Nephron (organoid): ENCODE data around the gene SHKBP1.

Experiments used
- H3K27ac Mint-ChIP-seq, 3 experiments: 2 replicates each; pipeline ENCODE4 v1.8.0; 2020; ENCODE audit warnings: mixed read lengths in 3 of 3, mild to moderate bottlenecking in 2 of 3, moderate library complexity in 1 of 3
- H3K27me3 Mint-ChIP-seq: 2 replicates; pipeline ENCODE4 v1.8.0; 2021; ENCODE audit warnings: low read depth, mild to moderate bottlenecking, moderate library complexity, mixed read lengths
- H3K36me3 Mint-ChIP-seq: 2 replicates; pipeline ENCODE4 v1.8.0; 2020; ENCODE audit warnings: low read depth, mixed read lengths
- H3K4me1 Mint-ChIP-seq: 2 replicates; pipeline ENCODE4 v1.8.0; 2020; ENCODE audit warnings: mixed read lengths
- H3K4me3 Mint-ChIP-seq, 3 experiments: 2 replicates each; pipeline ENCODE4 v1.8.0; 2020; ENCODE audit warnings: mild to moderate bottlenecking in 3 of 3, mixed read lengths in 3 of 3, moderate library complexity in 2 of 3
- H3K9me3 Mint-ChIP-seq: 2 replicates; pipeline ENCODE4 v1.8.0; 2020; ENCODE audit warnings: mixed read lengths
- TF ChIP-seq, protein P1 (sequence below), 3 experiments: fragments of 200-600 bp; sonication (generic); IDR thresholded peaks; one replicate each; pipeline ENCODE4 v1.5.0; 2021; ENCODE audit warnings: antibody characterized with exemption in 3 of 3; ENCODE audit not compliant: unreplicated experiment in 3 of 3

Gene SHKBP1

DNA sequence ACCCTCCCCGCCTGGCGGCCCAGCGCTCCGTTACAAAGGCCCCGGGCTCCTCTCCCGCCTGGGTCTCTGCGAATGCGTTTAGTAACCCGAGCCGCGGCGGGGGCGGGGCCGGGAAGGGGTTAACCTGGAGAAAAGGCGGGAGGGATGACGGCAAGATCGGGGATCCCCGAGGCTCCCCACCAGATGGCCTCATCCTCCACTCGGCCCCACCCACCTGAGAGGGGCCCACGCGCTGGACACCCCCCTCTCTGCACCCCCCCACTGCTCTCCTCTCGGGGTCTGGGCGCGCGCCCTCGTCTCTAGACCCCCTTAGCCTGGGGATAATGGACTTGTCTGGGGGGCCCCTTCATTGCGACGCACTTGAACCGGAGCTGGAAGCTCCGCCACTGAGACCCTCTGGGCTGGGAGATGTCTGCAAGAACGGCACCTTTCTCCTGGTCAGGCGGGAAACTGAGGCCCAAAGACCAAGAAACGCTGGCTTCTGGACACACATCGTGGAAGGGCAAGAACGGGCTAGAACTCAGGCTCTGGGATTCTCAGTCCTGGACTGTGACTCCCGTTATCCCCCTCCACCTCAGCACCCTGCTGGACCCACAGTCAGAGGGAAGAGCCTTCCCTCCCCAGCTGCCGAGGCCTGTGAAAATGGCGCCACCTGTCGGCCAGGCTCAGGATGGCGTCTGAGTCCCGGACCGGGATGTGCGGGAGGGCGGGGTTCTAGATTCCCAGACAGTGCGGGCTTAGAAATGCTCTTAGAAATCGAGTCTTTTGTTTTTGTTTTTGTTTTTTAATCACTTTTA is 21.6 kb downstream of the SHKBP1 start:
- H3K4me3 Mint-ChIP-seq: peak overlapping the region; percentile 86 to 91 (median 87)
- H3K27me3 Mint-ChIP-seq: peaks cover 38% of the 10 kb centered on the region
- TF ChIP-seq, protein P1, sequence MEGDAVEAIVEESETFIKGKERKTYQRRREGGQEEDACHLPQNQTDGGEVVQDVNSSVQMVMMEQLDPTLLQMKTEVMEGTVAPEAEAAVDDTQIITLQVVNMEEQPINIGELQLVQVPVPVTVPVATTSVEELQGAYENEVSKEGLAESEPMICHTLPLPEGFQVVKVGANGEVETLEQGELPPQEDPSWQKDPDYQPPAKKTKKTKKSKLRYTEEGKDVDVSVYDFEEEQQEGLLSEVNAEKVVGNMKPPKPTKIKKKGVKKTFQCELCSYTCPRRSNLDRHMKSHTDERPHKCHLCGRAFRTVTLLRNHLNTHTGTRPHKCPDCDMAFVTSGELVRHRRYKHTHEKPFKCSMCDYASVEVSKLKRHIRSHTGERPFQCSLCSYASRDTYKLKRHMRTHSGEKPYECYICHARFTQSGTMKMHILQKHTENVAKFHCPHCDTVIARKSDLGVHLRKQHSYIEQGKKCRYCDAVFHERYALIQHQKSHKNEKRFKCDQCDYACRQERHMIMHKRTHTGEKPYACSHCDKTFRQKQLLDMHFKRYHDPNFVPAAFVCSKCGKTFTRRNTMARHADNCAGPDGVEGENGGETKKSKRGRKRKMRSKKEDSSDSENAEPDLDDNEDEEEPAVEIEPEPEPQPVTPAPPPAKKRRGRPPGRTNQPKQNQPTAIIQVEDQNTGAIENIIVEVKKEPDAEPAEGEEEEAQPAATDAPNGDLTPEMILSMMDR (IDR thresholded peaks at IDR 0.05; ENCODE audit: unreplicated experiment in 3 of 3): peak; percentile 98 to 99 (median 98)
- no peaks in the 10 kb centered on the region for H3K9me3 Mint-ChIP-seq
- no peaks in the 10 kb centered on the region for H3K36me3 Mint-ChIP-seq
- H3K27ac Mint-ChIP-seq: peak overlapping the region; percentile 84 to 94 (median 91)
- peaks cover 30% of the 10 kb centered on the region for H3K4me1 Mint-ChIP-seq

DNA sequence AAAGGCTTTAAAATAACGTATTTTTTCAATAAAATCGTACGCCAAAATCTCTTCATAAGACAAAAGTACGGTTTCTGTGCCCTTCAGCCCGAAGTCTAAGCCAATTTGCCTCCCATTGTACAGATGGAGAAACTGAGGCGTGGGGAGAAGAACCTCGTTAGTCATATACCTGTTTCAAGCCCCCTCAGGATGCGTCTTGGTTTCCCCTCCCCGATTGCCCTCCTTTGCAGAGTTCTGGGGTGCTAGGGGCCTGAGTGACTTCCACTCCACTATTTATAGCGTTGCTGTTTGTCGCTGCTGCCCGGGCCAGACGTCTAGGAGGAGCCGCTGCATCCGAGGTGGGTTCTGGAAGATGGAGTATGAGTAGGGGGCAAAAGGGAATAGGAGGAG is 22.2 kb downstream of the SHKBP1 start:
- peaks cover 39% of the 10 kb centered on the region for H3K27me3 Mint-ChIP-seq
- TF ChIP-seq, protein P1 (IDR thresholded peaks at IDR 0.05; ENCODE audit: unreplicated experiment in 3 of 3): no peak
- peaks cover 34% of the 10 kb centered on the region for H3K4me1 Mint-ChIP-seq
- peak overlapping the region; percentile 84 to 94 (median 91) for H3K27ac Mint-ChIP-seq
- H3K4me3 Mint-ChIP-seq: peak overlapping the region; percentile 86 to 91 (median 87)
- H3K36me3 Mint-ChIP-seq: no peaks in the 10 kb centered on the region
- no peaks in the 10 kb centered on the region for H3K9me3 Mint-ChIP-seq

DNA sequence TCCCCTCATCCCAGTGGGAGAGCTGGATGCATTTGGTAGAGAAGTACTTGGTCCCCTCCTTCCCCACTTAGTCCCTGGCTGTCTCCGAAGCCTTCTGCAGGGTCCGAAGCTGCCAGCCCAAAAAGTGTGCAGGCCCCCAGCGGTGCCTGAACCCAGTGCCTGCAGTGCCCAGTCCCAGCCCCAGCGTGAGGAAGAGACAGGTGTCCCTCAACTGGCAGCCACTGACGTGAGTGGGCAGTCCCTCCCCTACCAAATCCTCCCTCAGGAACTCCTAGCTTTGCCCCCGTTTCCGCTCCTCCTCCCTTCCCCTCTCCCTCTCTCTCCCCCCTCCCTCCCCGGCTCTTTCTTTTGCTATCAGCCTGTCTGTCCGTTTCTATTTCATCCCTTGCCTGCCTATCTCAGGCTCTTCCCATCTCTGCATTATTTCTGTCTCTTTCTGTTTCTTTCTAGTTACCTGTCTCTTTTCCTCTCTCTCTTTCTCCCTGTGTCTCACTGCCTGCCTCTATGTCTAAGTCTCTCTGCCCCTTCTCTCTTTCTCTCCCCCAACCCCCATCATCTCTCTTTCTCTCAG is 22.7 kb downstream of the SHKBP1 start:
- H3K4me1 Mint-ChIP-seq: peaks cover 39% of the 10 kb centered on the region

DNA sequence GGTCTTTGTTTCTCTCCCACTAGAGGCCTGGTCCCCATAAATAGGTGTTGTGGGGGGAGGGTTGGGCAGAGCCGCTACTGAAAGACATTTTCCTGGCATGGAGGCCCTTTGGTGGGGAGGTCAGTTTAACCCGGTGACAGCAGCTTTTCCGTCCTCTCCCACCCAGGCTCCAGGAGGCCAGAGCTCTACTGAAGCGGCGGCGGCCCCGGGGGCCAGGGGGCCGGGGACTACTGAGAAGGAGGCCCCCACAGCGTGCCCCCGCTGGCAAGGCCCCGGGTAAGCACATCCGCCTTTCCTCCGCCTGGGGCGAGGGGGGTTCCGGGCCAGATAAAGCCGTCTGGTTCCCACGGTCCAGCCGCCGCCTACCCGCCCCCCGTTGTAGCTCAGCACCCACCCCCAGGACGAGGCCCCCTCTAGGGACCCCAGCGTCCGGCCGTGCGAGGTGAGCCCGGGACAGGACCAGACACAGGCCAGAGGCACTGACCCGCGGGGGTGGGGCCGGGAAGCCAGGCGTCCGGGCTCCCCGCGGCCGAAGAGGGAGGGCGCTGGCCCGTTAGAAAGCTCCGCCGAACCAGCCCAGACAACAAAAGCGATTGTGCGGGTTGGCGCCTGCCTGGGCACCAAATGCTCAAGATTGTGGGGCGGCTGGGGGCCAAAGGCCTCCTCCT is 23.4 kb downstream of the SHKBP1 start:
- peaks cover 43% of the 10 kb centered on the region for H3K4me1 Mint-ChIP-seq
- no peaks in the 10 kb centered on the region for H3K36me3 Mint-ChIP-seq
- peak overlapping the region; percentile 86 to 91 (median 88) for H3K4me3 Mint-ChIP-seq

More for the DNA sequence above, 22.7 kb downstream of the SHKBP1 start:
- Mint-ChIP-seq H3K36me3 (no peaks in the 10 kb centered on the region), H3K27ac (peak overlapping the region; percentile 84 to 94 (median 91)), H3K9me3 (no peaks in the 10 kb centered on the region), H3K27me3 (peaks cover 43% of the 10 kb centered on the region), H3K4me3 (peak overlapping the region; percentile 86 to 91 (median 87))
- TF ChIP-seq, protein P1 (IDR thresholded peaks at IDR 0.05; ENCODE audit: unreplicated experiment in 3 of 3): no peak

DNA sequence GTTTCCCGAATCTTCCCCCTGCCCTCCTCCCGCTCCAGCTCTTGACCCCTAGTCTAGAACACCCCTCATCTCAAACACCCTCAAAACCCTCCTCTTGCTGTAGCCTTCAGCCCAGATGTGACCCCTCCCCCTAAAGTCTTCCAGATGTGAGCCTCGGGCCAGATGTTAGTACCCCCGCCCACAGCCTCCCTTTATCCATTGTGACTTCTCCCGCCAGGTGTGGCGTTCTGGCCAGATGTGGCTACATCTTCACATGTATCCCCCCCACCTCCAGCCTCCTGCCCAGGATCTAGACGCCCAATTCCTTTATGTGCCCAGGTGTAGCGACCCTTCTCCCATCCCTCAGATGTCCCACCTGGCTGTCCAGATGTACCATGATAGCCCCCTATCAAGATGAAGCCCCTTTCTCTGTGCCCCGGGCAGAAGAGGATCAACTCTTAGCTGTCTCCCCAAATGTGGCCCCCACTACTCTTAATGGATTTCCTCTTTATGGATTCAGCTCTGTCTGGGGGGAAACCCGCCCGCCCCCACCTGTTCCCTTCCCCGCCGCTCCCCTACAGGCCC is 24.0 kb downstream of the SHKBP1 start:
- TF ChIP-seq, protein P1 (IDR thresholded peaks at IDR 0.05; ENCODE audit: unreplicated experiment in 3 of 3): no peak
- no peaks in the 10 kb centered on the region for H3K36me3 Mint-ChIP-seq
- peak overlapping the region; percentile 81 to 88 (median 86) for H3K4me3 Mint-ChIP-seq
- H3K27ac Mint-ChIP-seq: peak overlapping the region; percentile 82 to 92 (median 89)
- H3K4me1 Mint-ChIP-seq: peaks cover 44% of the 10 kb centered on the region
- H3K9me3 Mint-ChIP-seq: no peaks in the 10 kb centered on the region
- H3K27me3 Mint-ChIP-seq: peaks cover 37% of the 10 kb centered on the region

More for the DNA sequence above, 23.4 kb downstream of the SHKBP1 start:
- Mint-ChIP-seq H3K9me3 (no peaks in the 10 kb centered on the region), H3K27me3 (peaks cover 38% of the 10 kb centered on the region), H3K27ac (peak overlapping the region; percentile 84 to 94 (median 91))
- TF ChIP-seq, protein P1 (IDR thresholded peaks at IDR 0.05; ENCODE audit: unreplicated experiment in 3 of 3): no peak
